Naive thymus-derived CD4-positive, alpha-beta T cell (primary cell): ENCODE measurements around the gene LYSET. TPM values are rescaled to one million over a fixed set of nuclear protein-coding genes. Genes with fewer than 3 reads are reported as not detected.

Experiments
- ATAC-seq: fragments of 150-1000 bp; cut with Tn5 transposase; 2 replicates; pipeline ENCODE4 v1.10.0; 2021; ENCODE audit warnings: mild to moderate bottlenecking, moderate library complexity
- CTCF ChIA-PET: fragments of 350-600 bp; sonication (Branson Sonifier 250); formaldehyde crosslinking; loops from one replicate; lab custom pipeline; 2021; ENCODE audit warnings: antibody characterized with exemption; lab: Charles Lee
- POLR2A ChIA-PET: fragments of 350-600 bp; sonication (Branson Sonifier 250); formaldehyde crosslinking; loops from one replicate; lab custom pipeline; 2021; ENCODE audit warnings: antibody characterized with exemption, inconsistent platforms; lab: Charles Lee
- DNase-seq, 9 donors: peaks; one replicate each; pipeline versions ENCODE4 v3.0.0 to v3.0.0-alpha.2; 2020 to 2022; ENCODE audit warnings: mixed read lengths in 1 of 9
- H3K27ac ChIP-seq: one replicate; pipeline ENCODE4 v1.7.0; 2013; ENCODE audit warnings: mild to moderate bottlenecking, low read depth, low read length, moderate library complexity
- H3K27me3 ChIP-seq, 2 donors: one replicate each; pipeline ENCODE4 v1.7.0; 2013; ENCODE audit warnings: low read length in 2 of 2, mild to moderate bottlenecking in 2 of 2, moderate library complexity in 2 of 2; ENCODE audit not compliant: control insufficient read depth in 2 of 2, insufficient read depth in 2 of 2
- H3K36me3 ChIP-seq, 3 experiments: 1 replicate in 2 of 3; 2 replicates in 1 of 3; pipeline ENCODE4 v1.7.0; 2013; ENCODE audit warnings: low read length in 3 of 3, mild to moderate bottlenecking in 3 of 3, moderate library complexity in 1 of 3; ENCODE audit not compliant: insufficient read depth in 3 of 3, control insufficient read depth in 2 of 3
- H3K4me1 ChIP-seq, 2 donors: one replicate each; pipeline ENCODE4 v1.7.0; 2013; ENCODE audit warnings: low read length in 2 of 2, mild to moderate bottlenecking in 2 of 2, moderate library complexity in 1 of 2; ENCODE audit not compliant: control insufficient read depth in 2 of 2, insufficient read depth in 2 of 2
- H3K4me3 ChIP-seq: 2 replicates; pipeline ENCODE4 v1.7.0; 2013; ENCODE audit warnings: mild to moderate bottlenecking, low read length
- H3K9me3 ChIP-seq, 3 experiments: 1 replicate in 2 of 3; 2 replicates in 1 of 3; pipeline ENCODE4 v1.7.0; 2013; ENCODE audit warnings: low read length in 3 of 3; ENCODE audit not compliant: control insufficient read depth in 2 of 3
- H3K27ac Mint-ChIP-seq, 9 donors: one replicate each; pipeline ENCODE4 v1.8.0; 2020 to 2022; ENCODE audit warnings: mixed read lengths in 9 of 9, mild to moderate bottlenecking in 8 of 9, moderate library complexity in 5 of 9, inconsistent platforms in 2 of 9
- H3K27me3 Mint-ChIP-seq, 5 donors: one replicate each; pipeline ENCODE4 v1.8.0; 2021 to 2022; ENCODE audit warnings: mixed read lengths in 5 of 5, mild to moderate bottlenecking in 1 of 5
- H3K36me3 Mint-ChIP-seq, 5 donors: one replicate each; pipeline ENCODE4 v1.8.0; 2020 to 2022; ENCODE audit warnings: mixed read lengths in 5 of 5, mild to moderate bottlenecking in 3 of 5, inconsistent platforms in 1 of 5
- H3K4me1 Mint-ChIP-seq, 7 donors: one replicate each; pipeline ENCODE4 v1.8.0; 2020 to 2022; ENCODE audit warnings: mixed read lengths in 7 of 7, mild to moderate bottlenecking in 3 of 7, inconsistent platforms in 1 of 7
- H3K4me3 Mint-ChIP-seq, 10 donors: one replicate each; pipeline ENCODE4 v1.8.0; 2020 to 2022; ENCODE audit warnings: mild to moderate bottlenecking in 10 of 10, mixed read lengths in 10 of 10, moderate library complexity in 6 of 10, inconsistent platforms in 2 of 10
- H3K9me3 Mint-ChIP-seq, 11 donors: one replicate each; pipeline ENCODE4 v1.8.0; 2020 to 2022; ENCODE audit warnings: mixed read lengths in 11 of 11, mild to moderate bottlenecking in 4 of 11, inconsistent platforms in 1 of 11, moderate library complexity in 1 of 11
- intact Hi-C, 2 donors: fragments of 100-400 bp; cut with micrococcal nuclease; formaldehyde crosslinking; loops; one replicate each; pipeline ENCODE4 v1.15.1; 2023
- polyA plus RNA-seq, 2 donors: library from polyadenylated mRNA; unstranded; fragments of 300-500 nt; fragmentation: Illumina TruSeq; gene quantifications; one replicate each; pipeline ENCODE4 v1.2.3, GENCODE V29; 2021
- total RNA-seq, 6 experiments: library from RNA in 5 of 6; stranded (reverse) in 5 of 6; gene quantifications; 1 replicate in 5 of 6; 2 replicates in 1 of 6; pipeline ENCODE4 v1.2.3 and lab custom pipeline; 2021 to 2026

The LYSET gene
- total and polyA plus RNA-seq, 7 experiments from 2014 or later: 8.0 to 47.7 (median 23.8) TPM

- Histone ChIP-seq H3K36me3 (no peaks in the 10 kb centered on the region), H3K27ac (no peak overlapping the region), H3K4me3 (no peak overlapping the region), H3K27me3 (no peaks in the 10 kb centered on the region), H3K4me1 (no peaks in the 10 kb centered on the region), H3K9me3 (no peaks in the 10 kb centered on the region)
- ChIA-PET CTCF (interaction anchor here (1.4 kb wide), 1 partner anchor 42 kb away, joined by 3 read pairs; the partner anchor contains the start of genes LYSET and MOAP1), POLR2A (no interaction called here)
- Mint-ChIP-seq H3K4me1 (peaks cover 2 to 6% (median 4%) of the 10 kb centered on the region in 7 donors), H3K27me3 (peaks cover 0 to 4% (median 0%) of the 10 kb centered on the region in 5 donors), H3K36me3 (no peaks in the 10 kb centered on the region), H3K27ac (no peak overlapping the region), H3K9me3 (no peaks in the 10 kb centered on the region), H3K4me3 (no peak overlapping the region)
- intact Hi-C loops: no loop called here
- no peak for ATAC-seq
- DNase-seq: no peak
Observed at GRCh38 chr14:93142854-93143652, 42.1 kb upstream of the LYSET start.

- ChIA-PET CTCF (interaction anchor here (0.6 to 2.4 kb wide), 5 partner anchors 14 to 714 kb away, joined by 3 to 11 read pairs (median 4); no protein-coding TSS in a partner anchor), POLR2A (no interaction called here)
- Mint-ChIP-seq H3K36me3 (no peaks in the 10 kb centered on the region), H3K4me3 (no peak overlapping the region), H3K4me1 (peaks cover 0 to 8% (median 3%) of the 10 kb centered on the region in 7 donors), H3K27me3 (peaks cover 0 to 4% (median 0%) of the 10 kb centered on the region in 5 donors), H3K9me3 (no peaks in the 10 kb centered on the region), H3K27ac (no peak overlapping the region)
- Histone ChIP-seq H3K36me3 (no peaks in the 10 kb centered on the region), H3K27ac (no peak overlapping the region), H3K4me3 (no peak overlapping the region), H3K4me1 (no peaks in the 10 kb centered on the region), H3K27me3 (no peaks in the 10 kb centered on the region), H3K9me3 (no peaks in the 10 kb centered on the region)
- intact Hi-C loops: no loop called here
- no peak for ATAC-seq
- DNase-seq: no peak
Observed at GRCh38 chr14:93146119-93146518, 39.0 kb upstream of the LYSET start.

DNA sequence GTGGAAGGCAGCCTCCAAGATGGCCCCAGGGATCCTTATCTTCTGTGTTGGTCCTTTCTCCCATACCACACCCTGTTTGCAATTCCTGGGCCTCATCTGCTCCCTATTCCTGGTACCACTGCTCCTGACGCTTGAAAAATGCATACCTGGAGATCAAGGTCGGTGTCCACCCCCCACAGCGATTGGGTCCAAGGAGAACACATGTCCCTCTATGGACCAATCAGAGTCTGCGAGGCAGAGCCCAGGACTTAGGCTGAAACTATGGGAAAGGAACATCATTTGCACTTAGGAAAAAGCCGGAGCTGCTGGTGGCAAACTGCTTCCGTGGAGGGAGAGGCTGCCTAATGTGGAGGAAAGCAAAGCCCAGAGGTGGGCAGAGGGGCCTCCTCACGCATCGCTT, 36.1 kb upstream of the LYSET start:
- Histone ChIP-seq H3K27me3 (no peaks in the 10 kb centered on the region), H3K9me3 (no peaks in the 10 kb centered on the region), H3K27ac (no peak overlapping the region), H3K36me3 (no peaks in the 10 kb centered on the region), H3K4me3 (no peak overlapping the region), H3K4me1 (no peaks in the 10 kb centered on the region)
- POLR2A ChIA-PET: no interaction called here
- no peak overlapping the region for H3K4me3 Mint-ChIP-seq
- DNase-seq: no peak
- H3K36me3 Mint-ChIP-seq: no peaks in the 10 kb centered on the region
- H3K27ac Mint-ChIP-seq: no peak overlapping the region
- no peaks in the 10 kb centered on the region for H3K9me3 Mint-ChIP-seq
- peaks cover 0 to 4% (median 0%) of the 10 kb centered on the region in 5 donors for H3K27me3 Mint-ChIP-seq
- peaks cover 0 to 9% (median 3%) of the 10 kb centered on the region in 7 donors for H3K4me1 Mint-ChIP-seq
- CTCF ChIA-PET: no interaction called here
- intact Hi-C loops: no loop called here
- no peak for ATAC-seq

GRCh38 chr14:93150227-93151208, 34.6 kb upstream of the LYSET start:
- CTCF ChIA-PET: no interaction called here
- no peaks in the 10 kb centered on the region for H3K4me1 ChIP-seq
- Mint-ChIP-seq H3K4me1 (peaks cover 0 to 9% (median 3%) of the 10 kb centered on the region in 7 donors), H3K27ac (peak overlapping the region in 1 of 9 donors; percentile 84), H3K27me3 (peaks cover 0 to 4% (median 0%) of the 10 kb centered on the region in 5 donors), H3K4me3 (no peak overlapping the region), H3K36me3 (no peaks in the 10 kb centered on the region), H3K9me3 (no peaks in the 10 kb centered on the region)
- intact Hi-C loops: no loop called here
- no peaks in the 10 kb centered on the region for H3K27me3 ChIP-seq
- H3K36me3 ChIP-seq: no peaks in the 10 kb centered on the region
- DNase-seq: no peak
- ATAC-seq: no peak
- H3K4me3 ChIP-seq: no peak overlapping the region
- no peak overlapping the region for H3K27ac ChIP-seq
- POLR2A ChIA-PET: no interaction called here
- H3K9me3 ChIP-seq: no peaks in the 10 kb centered on the region

- no peak overlapping the region for H3K27ac Mint-ChIP-seq
- Histone ChIP-seq H3K9me3 (no peaks in the 10 kb centered on the region), H3K4me1 (no peaks in the 10 kb centered on the region), H3K27ac (no peak overlapping the region), H3K36me3 (no peaks in the 10 kb centered on the region), H3K4me3 (no peak overlapping the region), H3K27me3 (no peaks in the 10 kb centered on the region)
- DNase-seq: no peak
- no peak overlapping the region for H3K4me3 Mint-ChIP-seq
- H3K4me1 Mint-ChIP-seq: peaks cover 0 to 9% (median 3%) of the 10 kb centered on the region in 7 donors
- H3K36me3 Mint-ChIP-seq: no peaks in the 10 kb centered on the region
- no peak for ATAC-seq
- H3K9me3 Mint-ChIP-seq: no peaks in the 10 kb centered on the region
- POLR2A ChIA-PET: no interaction called here
- intact Hi-C loops: no loop called here
- CTCF ChIA-PET: no interaction called here
- H3K27me3 Mint-ChIP-seq: no peaks in the 10 kb centered on the region
Observed at GRCh38 chr14:93153121-93153520, 32.0 kb upstream of the LYSET start.

- H3K4me3 Mint-ChIP-seq: no peak overlapping the region
- Histone ChIP-seq H3K27ac (no peak overlapping the region), H3K36me3 (no peaks in the 10 kb centered on the region), H3K27me3 (no peaks in the 10 kb centered on the region), H3K9me3 (no peaks in the 10 kb centered on the region), H3K4me3 (no peak overlapping the region), H3K4me1 (no peaks in the 10 kb centered on the region)
- no peaks in the 10 kb centered on the region for H3K27me3 Mint-ChIP-seq
- ChIA-PET POLR2A (no interaction called here), CTCF (no interaction called here)
- peaks cover 0 to 3% (median 0%) of the 10 kb centered on the region in 7 donors for H3K4me1 Mint-ChIP-seq
- ATAC-seq (no peak), DNase-seq (no peak)
- H3K36me3 Mint-ChIP-seq: no peaks in the 10 kb centered on the region
- no peaks in the 10 kb centered on the region for H3K9me3 Mint-ChIP-seq
- intact Hi-C loops: no loop called here
- H3K27ac Mint-ChIP-seq: no peak overlapping the region
Observed at GRCh38 chr14:93155667-93156066, 29.4 kb upstream of the LYSET start.
